Measurements from ENCODE around the gene DGKB. TPM values are rescaled to one million over a fixed set of nuclear protein-coding genes. Genes with fewer than 3 reads are reported as not detected.

The DGKB gene
- total and polyA plus RNA-seq, 2 donors (not counting 1 experiment from before 2014, with no cell fraction given) = 0.31 TPM; not detected in 1

- DNase-seq (ENCODE audit: low read depth in 2 of 2) = no peak
Observed at GRCh38 chr7:14424675-14425074, 477.9 kb downstream of the DGKB start.

DNA sequence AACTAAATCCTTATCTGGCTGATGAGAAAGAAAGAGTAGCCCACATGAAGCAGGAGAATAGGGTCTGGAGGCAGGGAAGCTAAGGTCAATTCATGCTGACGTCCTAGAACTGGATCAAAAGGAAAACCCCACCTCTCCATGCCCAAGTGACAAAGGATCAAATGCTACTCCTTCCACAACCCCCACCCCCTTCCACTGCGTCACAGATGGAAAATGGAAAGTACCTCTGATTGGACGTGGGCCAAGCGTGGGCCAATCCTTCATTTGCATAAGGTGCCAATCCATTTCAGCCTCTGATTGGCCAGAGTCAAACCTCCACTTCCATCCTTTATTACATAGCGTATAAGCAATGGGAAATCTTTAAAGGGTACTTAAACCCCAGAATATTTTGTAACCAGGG is 481.8 kb downstream of the DGKB start:
- Histone ChIP-seq H3K9ac (ENCODE audit: insufficient read depth, low read length) (no peak overlapping the region), H3K4me3 (replicated peaks in 1 of 4; ENCODE audit: control extremely low read depth in 1 of 4, insufficient read depth in 1 of 4, low read depth in 3 of 4, low read length in 4 of 4) (no peak overlapping the region), H3K4me2 (ENCODE audit: extremely low read depth, insufficient read depth, low read length) (no peak overlapping the region), H4K20me1 (ENCODE audit: control insufficient read depth, extremely low read depth, insufficient read depth, low read length) (no peaks in the 10 kb centered on the region), H2AFZ (ENCODE audit: low read length) (peak overlapping the region; percentile 3), H3K9me3 (ENCODE audit: control insufficient read depth, insufficient read depth, low read depth, low read length) (no peaks in the 10 kb centered on the region), H3K27ac (ENCODE audit: insufficient read depth, low read length) (no peak overlapping the region), H3K36me3 (ENCODE audit: control insufficient read depth, insufficient read depth, low read length) (no peaks in the 10 kb centered on the region), H3K79me2 (ENCODE audit: control insufficient read depth, insufficient read depth, low read length) (no peaks in the 10 kb centered on the region), H3K27me3 (ENCODE audit: control insufficient read depth, insufficient read depth, low read length) (no peaks in the 10 kb centered on the region), H3K4me1 (ENCODE audit: control insufficient read depth, extremely low read depth, insufficient read depth, low read length) (no peaks in the 10 kb centered on the region)
- TF ChIP-seq EZH2 (IDR thresholded peaks at IDR 0.05; ENCODE audit: low read length, missing control alignments) = no peak
- TF ChIP-seq, protein P1, sequence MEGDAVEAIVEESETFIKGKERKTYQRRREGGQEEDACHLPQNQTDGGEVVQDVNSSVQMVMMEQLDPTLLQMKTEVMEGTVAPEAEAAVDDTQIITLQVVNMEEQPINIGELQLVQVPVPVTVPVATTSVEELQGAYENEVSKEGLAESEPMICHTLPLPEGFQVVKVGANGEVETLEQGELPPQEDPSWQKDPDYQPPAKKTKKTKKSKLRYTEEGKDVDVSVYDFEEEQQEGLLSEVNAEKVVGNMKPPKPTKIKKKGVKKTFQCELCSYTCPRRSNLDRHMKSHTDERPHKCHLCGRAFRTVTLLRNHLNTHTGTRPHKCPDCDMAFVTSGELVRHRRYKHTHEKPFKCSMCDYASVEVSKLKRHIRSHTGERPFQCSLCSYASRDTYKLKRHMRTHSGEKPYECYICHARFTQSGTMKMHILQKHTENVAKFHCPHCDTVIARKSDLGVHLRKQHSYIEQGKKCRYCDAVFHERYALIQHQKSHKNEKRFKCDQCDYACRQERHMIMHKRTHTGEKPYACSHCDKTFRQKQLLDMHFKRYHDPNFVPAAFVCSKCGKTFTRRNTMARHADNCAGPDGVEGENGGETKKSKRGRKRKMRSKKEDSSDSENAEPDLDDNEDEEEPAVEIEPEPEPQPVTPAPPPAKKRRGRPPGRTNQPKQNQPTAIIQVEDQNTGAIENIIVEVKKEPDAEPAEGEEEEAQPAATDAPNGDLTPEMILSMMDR (conservative IDR thresholded peaks at IDR 0.05 in 1 of 2, IDR thresholded peaks at IDR 0.05 in 1 of 2; ENCODE audit: low read depth in 1 of 2, low read length in 2 of 2) = no peak
- no peak for DNase-seq (ENCODE audit: low read depth in 2 of 2)

More at GRCh38 chr7:14424675-14425074, 477.9 kb downstream of the DGKB start:
- no peaks in the 10 kb centered on the region for H3K27me3 ChIP-seq (ENCODE audit: control insufficient read depth, insufficient read depth, low read length)
- TF ChIP-seq EZH2 (IDR thresholded peaks at IDR 0.05; ENCODE audit: low read length, missing control alignments) = no peak
- TF ChIP-seq, protein P1 (conservative IDR thresholded peaks at IDR 0.05 in 1 of 2, IDR thresholded peaks at IDR 0.05 in 1 of 2; ENCODE audit: low read depth in 1 of 2, low read length in 2 of 2) = no peak
- H3K27ac ChIP-seq (ENCODE audit: insufficient read depth, low read length) = no peak overlapping the region
- H3K9ac ChIP-seq (ENCODE audit: insufficient read depth, low read length) = no peak overlapping the region
- H4K20me1 ChIP-seq (ENCODE audit: control insufficient read depth, extremely low read depth, insufficient read depth, low read length) = no peaks in the 10 kb centered on the region
- H3K4me3 ChIP-seq (replicated peaks in 1 of 4; ENCODE audit: control extremely low read depth in 1 of 4, insufficient read depth in 1 of 4, low read depth in 3 of 4, low read length in 4 of 4) = no peak overlapping the region
- no peak overlapping the region for H3K4me2 ChIP-seq (ENCODE audit: extremely low read depth, insufficient read depth, low read length)
- no peak overlapping the region for H2AFZ ChIP-seq (ENCODE audit: low read length)
- no peaks in the 10 kb centered on the region for H3K4me1 ChIP-seq (ENCODE audit: control insufficient read depth, extremely low read depth, insufficient read depth, low read length)
- H3K9me3 ChIP-seq (ENCODE audit: control insufficient read depth, insufficient read depth, low read depth, low read length) = no peaks in the 10 kb centered on the region
- H3K79me2 ChIP-seq (ENCODE audit: control insufficient read depth, insufficient read depth, low read length) = no peaks in the 10 kb centered on the region
- no peaks in the 10 kb centered on the region for H3K36me3 ChIP-seq (ENCODE audit: control insufficient read depth, insufficient read depth, low read length)

DNA sequence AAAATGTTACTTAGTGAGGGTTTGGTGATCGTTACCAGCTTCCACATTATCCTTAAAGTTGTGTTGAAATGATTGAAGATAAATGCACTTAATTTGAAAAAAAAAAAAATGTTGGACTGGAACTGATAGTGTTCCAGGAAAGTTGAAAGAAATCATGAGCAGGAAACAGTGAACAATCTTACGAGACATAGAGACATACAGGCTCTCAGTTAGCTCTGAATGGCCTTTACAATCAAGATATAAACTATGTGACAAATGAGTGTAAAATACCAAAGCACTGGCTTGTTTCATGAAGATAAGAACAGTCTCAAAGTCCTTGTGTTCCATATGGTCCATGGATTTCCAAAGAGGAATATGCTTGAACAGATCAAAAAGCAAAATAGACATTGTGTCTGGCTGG is 483.0 kb downstream of the DGKB start:
- no peak overlapping the region for H2AFZ ChIP-seq (ENCODE audit: low read length)
- TF ChIP-seq, protein P1 (conservative IDR thresholded peaks at IDR 0.05 in 1 of 2, IDR thresholded peaks at IDR 0.05 in 1 of 2; ENCODE audit: low read depth in 1 of 2, low read length in 2 of 2) = no peak
- no peak for TF ChIP-seq EZH2 (IDR thresholded peaks at IDR 0.05; ENCODE audit: low read length, missing control alignments)
- H3K9ac ChIP-seq (ENCODE audit: insufficient read depth, low read length) = no peak overlapping the region
- no peak overlapping the region for H3K27ac ChIP-seq (ENCODE audit: insufficient read depth, low read length)
- H3K4me2 ChIP-seq (ENCODE audit: extremely low read depth, insufficient read depth, low read length) = no peak overlapping the region
- DNase-seq (ENCODE audit: low read depth in 2 of 2) = peak in 1 of 2 donors; percentile 6
- no peaks in the 10 kb centered on the region for H3K79me2 ChIP-seq (ENCODE audit: control insufficient read depth, insufficient read depth, low read length)
- H3K36me3 ChIP-seq (ENCODE audit: control insufficient read depth, insufficient read depth, low read length) = no peaks in the 10 kb centered on the region
- no peaks in the 10 kb centered on the region for H3K27me3 ChIP-seq (ENCODE audit: control insufficient read depth, insufficient read depth, low read length)
- no peaks in the 10 kb centered on the region for H3K4me1 ChIP-seq (ENCODE audit: control insufficient read depth, extremely low read depth, insufficient read depth, low read length)
- no peaks in the 10 kb centered on the region for H4K20me1 ChIP-seq (ENCODE audit: control insufficient read depth, extremely low read depth, insufficient read depth, low read length)
- H3K4me3 ChIP-seq (replicated peaks in 1 of 4; ENCODE audit: control extremely low read depth in 1 of 4, insufficient read depth in 1 of 4, low read depth in 3 of 4, low read length in 4 of 4) = no peak overlapping the region
- H3K9me3 ChIP-seq (ENCODE audit: control insufficient read depth, insufficient read depth, low read depth, low read length) = no peaks in the 10 kb centered on the region
